Measurements from ENCODE around the gene TMEM200A.

DNA sequence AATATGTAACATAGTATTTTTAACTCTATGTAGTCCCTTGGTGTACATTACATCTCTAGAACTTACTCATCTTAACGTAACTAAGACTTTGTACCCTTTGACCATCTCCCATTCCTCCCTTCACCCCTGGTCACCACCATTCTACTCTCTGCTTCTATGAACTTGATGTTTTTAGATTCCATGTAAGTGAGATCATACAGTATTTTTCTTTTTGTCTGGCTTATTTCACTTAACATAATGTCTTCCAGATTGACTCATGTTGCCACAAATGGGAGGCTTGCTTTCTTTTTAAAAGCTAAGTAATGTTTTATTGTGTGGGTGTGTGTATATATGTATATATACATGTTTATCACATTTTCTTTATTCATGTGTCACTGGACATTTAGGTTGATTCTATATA is 55.8 kb downstream of the TMEM200A start:
- TF ChIP-seq, protein P1, sequence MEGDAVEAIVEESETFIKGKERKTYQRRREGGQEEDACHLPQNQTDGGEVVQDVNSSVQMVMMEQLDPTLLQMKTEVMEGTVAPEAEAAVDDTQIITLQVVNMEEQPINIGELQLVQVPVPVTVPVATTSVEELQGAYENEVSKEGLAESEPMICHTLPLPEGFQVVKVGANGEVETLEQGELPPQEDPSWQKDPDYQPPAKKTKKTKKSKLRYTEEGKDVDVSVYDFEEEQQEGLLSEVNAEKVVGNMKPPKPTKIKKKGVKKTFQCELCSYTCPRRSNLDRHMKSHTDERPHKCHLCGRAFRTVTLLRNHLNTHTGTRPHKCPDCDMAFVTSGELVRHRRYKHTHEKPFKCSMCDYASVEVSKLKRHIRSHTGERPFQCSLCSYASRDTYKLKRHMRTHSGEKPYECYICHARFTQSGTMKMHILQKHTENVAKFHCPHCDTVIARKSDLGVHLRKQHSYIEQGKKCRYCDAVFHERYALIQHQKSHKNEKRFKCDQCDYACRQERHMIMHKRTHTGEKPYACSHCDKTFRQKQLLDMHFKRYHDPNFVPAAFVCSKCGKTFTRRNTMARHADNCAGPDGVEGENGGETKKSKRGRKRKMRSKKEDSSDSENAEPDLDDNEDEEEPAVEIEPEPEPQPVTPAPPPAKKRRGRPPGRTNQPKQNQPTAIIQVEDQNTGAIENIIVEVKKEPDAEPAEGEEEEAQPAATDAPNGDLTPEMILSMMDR (IDR thresholded peaks at IDR 0.05), result no peak
- TF ChIP-seq POLR2A (IDR thresholded peaks at IDR 0.05), result no peak
